HEK293 (cell line): Measurements from ENCODE around the gene TPD52L2.

Source experiments
- ELK4 ChIP-seq: IDR thresholded peaks from 2 replicates; pipeline ENCODE4 v1.6.1; 2011; ENCODE audit warnings: mild to moderate bottlenecking, low read depth, low read length, borderline replicate concordance
- ZBTB26 ChIP-seq: fragments of 450-650 bp; formaldehyde crosslinking; optimal IDR thresholded peaks from 2 replicates; pipeline ENCODE3; 2016; ENCODE audit warnings: missing biosample characterization, mild to moderate bottlenecking, missing genetic modification characterization
- ZBTB8A ChIP-seq: fragments of 450-650 bp; formaldehyde crosslinking; IDR thresholded peaks from 2 replicates; pipeline ENCODE4 v1.5.1; 2016; ENCODE audit warnings: missing biosample characterization, missing genetic modification characterization
- ZNF311 ChIP-seq: fragments of 450-650 bp; formaldehyde crosslinking; IDR thresholded peaks from 2 replicates; pipeline ENCODE4 v1.5.1; 2017; ENCODE audit warnings: missing biosample characterization, missing genetic modification characterization, borderline replicate concordance
- ZNF530 ChIP-seq: fragments of 450-650 bp; formaldehyde crosslinking; IDR thresholded peaks from 2 replicates; pipeline ENCODE4 v1.5.1; 2016; ENCODE audit warnings: low read depth, missing biosample characterization, missing genetic modification characterization
- TF ChIP-seq, protein P1 (sequence below): fragments of 450-650 bp; formaldehyde crosslinking; IDR thresholded peaks from 2 replicates; pipeline ENCODE4 v1.5.1; 2016; ENCODE audit warnings: missing biosample characterization, missing genetic modification characterization
- TF ChIP-seq, protein P2 (sequence below): fragments of 450-650 bp; formaldehyde crosslinking; IDR thresholded peaks from 2 replicates; pipeline ENCODE4 v1.5.1; 2016; ENCODE audit warnings: missing biosample characterization, missing genetic modification characterization
- TF ChIP-seq, protein P3 (sequence below): fragments of 450-650 bp; formaldehyde crosslinking; IDR thresholded peaks from 2 replicates; pipeline ENCODE4 v1.5.1; 2016; ENCODE audit warnings: missing biosample characterization, missing genetic modification characterization
- TF ChIP-seq, protein P4 (sequence below): fragments of 450-650 bp; formaldehyde crosslinking; IDR thresholded peaks from 2 replicates; pipeline ENCODE4 v1.5.1; 2016; ENCODE audit warnings: missing biosample characterization, missing genetic modification characterization

- TF ChIP-seq, protein P1, sequence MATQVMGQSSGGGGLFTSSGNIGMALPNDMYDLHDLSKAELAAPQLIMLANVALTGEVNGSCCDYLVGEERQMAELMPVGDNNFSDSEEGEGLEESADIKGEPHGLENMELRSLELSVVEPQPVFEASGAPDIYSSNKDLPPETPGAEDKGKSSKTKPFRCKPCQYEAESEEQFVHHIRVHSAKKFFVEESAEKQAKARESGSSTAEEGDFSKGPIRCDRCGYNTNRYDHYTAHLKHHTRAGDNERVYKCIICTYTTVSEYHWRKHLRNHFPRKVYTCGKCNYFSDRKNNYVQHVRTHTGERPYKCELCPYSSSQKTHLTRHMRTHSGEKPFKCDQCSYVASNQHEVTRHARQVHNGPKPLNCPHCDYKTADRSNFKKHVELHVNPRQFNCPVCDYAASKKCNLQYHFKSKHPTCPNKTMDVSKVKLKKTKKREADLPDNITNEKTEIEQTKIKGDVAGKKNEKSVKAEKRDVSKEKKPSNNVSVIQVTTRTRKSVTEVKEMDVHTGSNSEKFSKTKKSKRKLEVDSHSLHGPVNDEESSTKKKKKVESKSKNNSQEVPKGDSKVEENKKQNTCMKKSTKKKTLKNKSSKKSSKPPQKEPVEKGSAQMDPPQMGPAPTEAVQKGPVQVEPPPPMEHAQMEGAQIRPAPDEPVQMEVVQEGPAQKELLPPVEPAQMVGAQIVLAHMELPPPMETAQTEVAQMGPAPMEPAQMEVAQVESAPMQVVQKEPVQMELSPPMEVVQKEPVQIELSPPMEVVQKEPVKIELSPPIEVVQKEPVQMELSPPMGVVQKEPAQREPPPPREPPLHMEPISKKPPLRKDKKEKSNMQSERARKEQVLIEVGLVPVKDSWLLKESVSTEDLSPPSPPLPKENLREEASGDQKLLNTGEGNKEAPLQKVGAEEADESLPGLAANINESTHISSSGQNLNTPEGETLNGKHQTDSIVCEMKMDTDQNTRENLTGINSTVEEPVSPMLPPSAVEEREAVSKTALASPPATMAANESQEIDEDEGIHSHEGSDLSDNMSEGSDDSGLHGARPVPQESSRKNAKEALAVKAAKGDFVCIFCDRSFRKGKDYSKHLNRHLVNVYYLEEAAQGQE, result no peak
- TF ChIP-seq, protein P2, sequence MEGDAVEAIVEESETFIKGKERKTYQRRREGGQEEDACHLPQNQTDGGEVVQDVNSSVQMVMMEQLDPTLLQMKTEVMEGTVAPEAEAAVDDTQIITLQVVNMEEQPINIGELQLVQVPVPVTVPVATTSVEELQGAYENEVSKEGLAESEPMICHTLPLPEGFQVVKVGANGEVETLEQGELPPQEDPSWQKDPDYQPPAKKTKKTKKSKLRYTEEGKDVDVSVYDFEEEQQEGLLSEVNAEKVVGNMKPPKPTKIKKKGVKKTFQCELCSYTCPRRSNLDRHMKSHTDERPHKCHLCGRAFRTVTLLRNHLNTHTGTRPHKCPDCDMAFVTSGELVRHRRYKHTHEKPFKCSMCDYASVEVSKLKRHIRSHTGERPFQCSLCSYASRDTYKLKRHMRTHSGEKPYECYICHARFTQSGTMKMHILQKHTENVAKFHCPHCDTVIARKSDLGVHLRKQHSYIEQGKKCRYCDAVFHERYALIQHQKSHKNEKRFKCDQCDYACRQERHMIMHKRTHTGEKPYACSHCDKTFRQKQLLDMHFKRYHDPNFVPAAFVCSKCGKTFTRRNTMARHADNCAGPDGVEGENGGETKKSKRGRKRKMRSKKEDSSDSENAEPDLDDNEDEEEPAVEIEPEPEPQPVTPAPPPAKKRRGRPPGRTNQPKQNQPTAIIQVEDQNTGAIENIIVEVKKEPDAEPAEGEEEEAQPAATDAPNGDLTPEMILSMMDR (tag by site-specific recombination), result no peak
- TF ChIP-seq ZNF530, result no peak
- TF ChIP-seq, protein P3, sequence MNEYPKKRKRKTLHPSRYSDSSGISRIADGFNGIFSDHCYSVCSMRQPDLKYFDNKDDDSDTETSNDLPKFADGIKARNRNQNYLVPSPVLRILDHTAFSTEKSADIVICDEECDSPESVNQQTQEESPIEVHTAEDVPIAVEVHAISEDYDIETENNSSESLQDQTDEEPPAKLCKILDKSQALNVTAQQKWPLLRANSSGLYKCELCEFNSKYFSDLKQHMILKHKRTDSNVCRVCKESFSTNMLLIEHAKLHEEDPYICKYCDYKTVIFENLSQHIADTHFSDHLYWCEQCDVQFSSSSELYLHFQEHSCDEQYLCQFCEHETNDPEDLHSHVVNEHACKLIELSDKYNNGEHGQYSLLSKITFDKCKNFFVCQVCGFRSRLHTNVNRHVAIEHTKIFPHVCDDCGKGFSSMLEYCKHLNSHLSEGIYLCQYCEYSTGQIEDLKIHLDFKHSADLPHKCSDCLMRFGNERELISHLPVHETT (tag by site-specific recombination), result no peak
- no peak for TF ChIP-seq ZBTB26 (tag by site-specific recombination)
- no peak for TF ChIP-seq ZBTB8A (tag by site-specific recombination)
- TF ChIP-seq ZNF311 (tag by site-specific recombination), result no peak
- no peak for TF ChIP-seq ELK4
- TF ChIP-seq, protein P4, sequence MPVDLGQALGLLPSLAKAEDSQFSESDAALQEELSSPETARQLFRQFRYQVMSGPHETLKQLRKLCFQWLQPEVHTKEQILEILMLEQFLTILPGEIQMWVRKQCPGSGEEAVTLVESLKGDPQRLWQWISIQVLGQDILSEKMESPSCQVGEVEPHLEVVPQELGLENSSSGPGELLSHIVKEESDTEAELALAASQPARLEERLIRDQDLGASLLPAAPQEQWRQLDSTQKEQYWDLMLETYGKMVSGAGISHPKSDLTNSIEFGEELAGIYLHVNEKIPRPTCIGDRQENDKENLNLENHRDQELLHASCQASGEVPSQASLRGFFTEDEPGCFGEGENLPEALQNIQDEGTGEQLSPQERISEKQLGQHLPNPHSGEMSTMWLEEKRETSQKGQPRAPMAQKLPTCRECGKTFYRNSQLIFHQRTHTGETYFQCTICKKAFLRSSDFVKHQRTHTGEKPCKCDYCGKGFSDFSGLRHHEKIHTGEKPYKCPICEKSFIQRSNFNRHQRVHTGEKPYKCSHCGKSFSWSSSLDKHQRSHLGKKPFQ, result no peak
Observed at GRCh38 chr20:63821811-63822210, 43.3 kb upstream of the TPD52L2 start.
